HL-60 (cell line): ENCODE data around the gene SNRNP48.

Source experiments
- CTCF ChIP-seq: IDR thresholded peaks from one replicate; pipeline ENCODE4 v1.5.1; 2011; ENCODE audit warnings: low read length, control low read depth, inconsistent platforms; ENCODE audit not compliant: insufficient read depth
- GABPA ChIP-seq: IDR thresholded peaks from 2 replicates; pipeline ENCODE4 v1.6.1; 2012; ENCODE audit warnings: low read depth
- POLR2AphosphoS5 ChIP-seq: IDR thresholded peaks from 2 replicates; pipeline ENCODE4 v1.6.1; 2012; ENCODE audit warnings: low read depth
- TF ChIP-seq, protein P1 (sequence below): IDR thresholded peaks from 2 replicates; pipeline ENCODE4 v1.6.1; 2012; ENCODE audit warnings: low read depth; ENCODE audit not compliant: insufficient replicate concordance

DNA sequence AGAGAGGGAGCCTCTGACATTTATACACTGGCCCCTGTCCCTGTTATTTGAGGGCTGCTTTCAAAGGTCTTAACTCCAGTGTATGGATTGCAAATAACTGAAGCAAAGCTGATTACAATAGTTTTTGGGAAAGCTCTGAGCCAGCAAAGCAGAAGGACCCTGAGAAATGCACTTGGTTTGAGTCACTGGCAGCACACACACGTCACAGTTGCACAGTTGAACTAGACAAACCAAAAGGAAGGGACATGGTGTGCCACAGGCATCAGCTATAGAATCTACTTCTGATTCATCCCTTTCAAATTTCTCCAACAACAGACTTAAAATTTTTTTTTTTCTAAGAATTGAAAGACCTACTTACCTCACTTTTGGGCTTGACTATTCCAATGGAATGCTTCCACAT is 56.4 kb downstream of the SNRNP48 start:
- TF ChIP-seq CTCF (no peak), POLR2AphosphoS5 (no peak), GABPA (no peak)
- TF ChIP-seq, protein P1, sequence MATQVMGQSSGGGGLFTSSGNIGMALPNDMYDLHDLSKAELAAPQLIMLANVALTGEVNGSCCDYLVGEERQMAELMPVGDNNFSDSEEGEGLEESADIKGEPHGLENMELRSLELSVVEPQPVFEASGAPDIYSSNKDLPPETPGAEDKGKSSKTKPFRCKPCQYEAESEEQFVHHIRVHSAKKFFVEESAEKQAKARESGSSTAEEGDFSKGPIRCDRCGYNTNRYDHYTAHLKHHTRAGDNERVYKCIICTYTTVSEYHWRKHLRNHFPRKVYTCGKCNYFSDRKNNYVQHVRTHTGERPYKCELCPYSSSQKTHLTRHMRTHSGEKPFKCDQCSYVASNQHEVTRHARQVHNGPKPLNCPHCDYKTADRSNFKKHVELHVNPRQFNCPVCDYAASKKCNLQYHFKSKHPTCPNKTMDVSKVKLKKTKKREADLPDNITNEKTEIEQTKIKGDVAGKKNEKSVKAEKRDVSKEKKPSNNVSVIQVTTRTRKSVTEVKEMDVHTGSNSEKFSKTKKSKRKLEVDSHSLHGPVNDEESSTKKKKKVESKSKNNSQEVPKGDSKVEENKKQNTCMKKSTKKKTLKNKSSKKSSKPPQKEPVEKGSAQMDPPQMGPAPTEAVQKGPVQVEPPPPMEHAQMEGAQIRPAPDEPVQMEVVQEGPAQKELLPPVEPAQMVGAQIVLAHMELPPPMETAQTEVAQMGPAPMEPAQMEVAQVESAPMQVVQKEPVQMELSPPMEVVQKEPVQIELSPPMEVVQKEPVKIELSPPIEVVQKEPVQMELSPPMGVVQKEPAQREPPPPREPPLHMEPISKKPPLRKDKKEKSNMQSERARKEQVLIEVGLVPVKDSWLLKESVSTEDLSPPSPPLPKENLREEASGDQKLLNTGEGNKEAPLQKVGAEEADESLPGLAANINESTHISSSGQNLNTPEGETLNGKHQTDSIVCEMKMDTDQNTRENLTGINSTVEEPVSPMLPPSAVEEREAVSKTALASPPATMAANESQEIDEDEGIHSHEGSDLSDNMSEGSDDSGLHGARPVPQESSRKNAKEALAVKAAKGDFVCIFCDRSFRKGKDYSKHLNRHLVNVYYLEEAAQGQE, result no peak
